ENCODE data around the gene RPS6KA4.

- TF ChIP-seq, protein P1, sequence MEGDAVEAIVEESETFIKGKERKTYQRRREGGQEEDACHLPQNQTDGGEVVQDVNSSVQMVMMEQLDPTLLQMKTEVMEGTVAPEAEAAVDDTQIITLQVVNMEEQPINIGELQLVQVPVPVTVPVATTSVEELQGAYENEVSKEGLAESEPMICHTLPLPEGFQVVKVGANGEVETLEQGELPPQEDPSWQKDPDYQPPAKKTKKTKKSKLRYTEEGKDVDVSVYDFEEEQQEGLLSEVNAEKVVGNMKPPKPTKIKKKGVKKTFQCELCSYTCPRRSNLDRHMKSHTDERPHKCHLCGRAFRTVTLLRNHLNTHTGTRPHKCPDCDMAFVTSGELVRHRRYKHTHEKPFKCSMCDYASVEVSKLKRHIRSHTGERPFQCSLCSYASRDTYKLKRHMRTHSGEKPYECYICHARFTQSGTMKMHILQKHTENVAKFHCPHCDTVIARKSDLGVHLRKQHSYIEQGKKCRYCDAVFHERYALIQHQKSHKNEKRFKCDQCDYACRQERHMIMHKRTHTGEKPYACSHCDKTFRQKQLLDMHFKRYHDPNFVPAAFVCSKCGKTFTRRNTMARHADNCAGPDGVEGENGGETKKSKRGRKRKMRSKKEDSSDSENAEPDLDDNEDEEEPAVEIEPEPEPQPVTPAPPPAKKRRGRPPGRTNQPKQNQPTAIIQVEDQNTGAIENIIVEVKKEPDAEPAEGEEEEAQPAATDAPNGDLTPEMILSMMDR (IDR thresholded peaks at IDR 0.05; ENCODE audit: poor library complexity, severe bottlenecking): no peak
- no peak for TF ChIP-seq POLR2AphosphoS5 (IDR thresholded peaks at IDR 0.05)
- no peak for TF ChIP-seq TAF1 (IDR thresholded peaks at IDR 0.05; ENCODE audit: low read depth)
- no peak for TF ChIP-seq EP300 (conservative IDR thresholded peaks at IDR 0.05; ENCODE audit: poor library complexity, severe bottlenecking)
These were observed 39.9 kb upstream of the RPS6KA4 start for GRCh38 chr11:64318766-64319761.
